GM18951 (cell line): ENCODE data around the gene ACP1.

Experiments
- POLR2A ChIP-seq: IDR thresholded peaks from 4 replicates; pipeline ENCODE4 v1.6.1; 2011; ENCODE audit warnings: mild to moderate bottlenecking; ENCODE audit not compliant: insufficient read length, insufficient read depth; ENCODE audit errors: extremely low read depth
- in situ Hi-C: fragments of 300-500 bp; cut with MboI; formaldehyde crosslinking; loops from one replicate; pipeline ENCODE4 v1.12.0; 2022; ENCODE audit warnings: low sequenced_read_pairs, mixed read lengths, inconsistent platforms; ENCODE audit not compliant: unreplicated experiment

The ACP1 gene

DNA sequence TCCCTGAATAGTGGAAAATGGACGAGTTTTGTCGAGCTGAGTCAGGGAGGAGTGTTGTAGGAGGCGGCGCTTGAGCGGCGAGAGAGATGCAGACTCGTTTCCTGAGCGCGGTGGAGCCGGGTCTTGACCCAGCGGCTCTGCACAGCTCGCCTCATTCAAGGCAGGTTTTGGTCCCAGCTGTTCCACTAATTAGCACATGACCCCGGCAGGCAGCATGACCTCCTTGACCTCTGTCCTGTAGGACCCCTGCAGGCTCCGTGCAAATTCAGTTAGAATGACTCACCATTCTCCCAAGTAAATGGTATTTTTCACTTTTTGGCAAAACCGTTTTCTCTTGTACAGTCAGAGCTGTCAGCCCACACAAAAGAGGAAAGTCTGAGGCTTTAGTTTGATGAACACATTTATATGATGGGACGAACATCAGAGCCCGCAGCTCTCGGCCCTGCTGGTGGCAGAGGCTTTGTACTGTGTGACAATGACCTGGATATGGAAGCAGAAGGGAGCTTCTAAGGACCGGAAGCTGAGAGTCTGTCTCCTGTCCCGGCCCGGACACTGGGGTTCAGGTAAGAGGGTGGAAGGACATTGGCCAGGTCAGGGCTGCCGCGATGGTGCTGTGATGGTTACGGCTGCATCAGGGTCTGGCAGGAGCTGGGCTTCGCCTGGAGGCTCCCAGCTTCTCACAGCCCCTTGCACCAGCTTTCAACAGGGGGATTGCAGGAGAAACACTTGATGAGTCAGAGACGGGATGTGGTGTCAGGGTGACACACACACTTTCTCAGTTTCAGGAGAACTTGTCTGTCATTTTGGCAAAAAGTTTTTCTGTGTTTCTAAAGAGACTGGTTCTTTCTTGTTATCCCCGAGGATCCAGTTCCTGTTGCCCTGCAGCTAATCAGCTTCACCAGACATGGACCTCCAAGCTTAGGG, 53.0 kb downstream of the ACP1 start:
- TF ChIP-seq POLR2A: no peak
- in situ Hi-C loops: no loop called here

DNA sequence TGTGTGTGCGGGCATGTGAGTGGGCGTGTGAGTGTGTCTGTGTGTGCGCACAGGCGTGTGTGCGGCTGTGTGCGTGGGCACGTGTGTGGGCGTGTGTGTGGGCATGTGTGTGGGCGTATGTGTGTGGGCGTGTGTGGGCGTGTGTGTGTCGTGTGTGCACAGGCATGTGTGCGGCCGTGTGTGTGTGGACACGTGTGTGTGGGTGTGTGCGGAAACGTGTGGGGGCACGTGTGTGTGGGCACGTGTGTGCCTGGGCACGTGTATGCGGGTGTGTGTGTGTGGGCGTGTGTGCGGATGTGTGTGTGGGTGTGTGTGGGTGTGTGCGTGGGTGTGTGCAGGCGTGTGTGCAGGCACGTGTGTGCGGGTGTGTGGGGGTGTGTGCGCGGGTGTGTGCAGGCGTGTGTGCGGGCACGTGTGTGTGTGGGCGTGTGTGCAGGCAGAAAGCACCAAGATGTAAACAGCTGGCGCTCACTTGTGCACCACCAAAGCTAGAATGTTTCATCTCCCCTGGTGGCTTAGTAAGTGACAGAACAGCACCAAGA, 54.4 kb downstream of the ACP1 start:
- no peak for TF ChIP-seq POLR2A
- in situ Hi-C loops: no loop called here

DNA sequence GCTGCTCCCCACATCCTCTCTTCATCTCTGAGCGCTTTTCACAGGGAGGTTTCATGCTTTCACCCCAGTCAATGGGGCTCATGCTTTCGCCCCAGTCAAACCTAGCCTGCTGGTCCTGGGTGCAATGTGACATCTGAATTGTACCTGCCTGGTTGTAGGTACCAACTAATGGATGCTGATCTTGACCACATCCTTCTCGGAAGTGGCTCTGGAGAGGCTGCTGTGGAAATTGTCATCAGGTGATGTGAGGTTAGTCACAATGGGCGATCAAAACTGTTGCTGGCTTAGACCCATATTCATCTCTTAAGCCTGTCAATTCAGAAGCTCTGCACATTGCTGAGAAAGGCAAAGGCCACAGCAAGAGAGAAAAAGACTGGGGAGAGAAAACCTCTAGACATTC, 55.8 kb downstream of the ACP1 start:
- in situ Hi-C loops: no loop called here
- no peak for TF ChIP-seq POLR2A

DNA sequence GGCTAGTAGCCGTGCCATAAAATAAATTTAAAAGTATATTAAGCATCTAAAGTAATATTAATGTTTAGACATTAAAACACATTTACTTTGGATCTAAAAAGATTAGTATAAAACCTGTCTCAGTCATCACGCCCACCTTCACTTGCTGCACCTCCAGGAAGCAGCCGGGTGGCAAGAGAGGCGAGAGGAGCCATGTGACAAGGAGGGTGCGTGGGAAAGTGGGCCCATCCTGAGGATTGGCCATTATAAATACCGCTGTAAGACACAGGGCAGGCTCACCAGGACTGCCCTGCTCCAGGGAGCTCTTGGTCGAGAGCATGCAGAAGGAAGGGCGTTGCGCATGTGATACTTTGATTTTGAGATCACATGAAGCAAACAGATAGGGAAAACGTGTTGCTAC, 57.6 kb downstream of the ACP1 start:
- TF ChIP-seq POLR2A: no peak
- in situ Hi-C loops: no loop called here

DNA sequence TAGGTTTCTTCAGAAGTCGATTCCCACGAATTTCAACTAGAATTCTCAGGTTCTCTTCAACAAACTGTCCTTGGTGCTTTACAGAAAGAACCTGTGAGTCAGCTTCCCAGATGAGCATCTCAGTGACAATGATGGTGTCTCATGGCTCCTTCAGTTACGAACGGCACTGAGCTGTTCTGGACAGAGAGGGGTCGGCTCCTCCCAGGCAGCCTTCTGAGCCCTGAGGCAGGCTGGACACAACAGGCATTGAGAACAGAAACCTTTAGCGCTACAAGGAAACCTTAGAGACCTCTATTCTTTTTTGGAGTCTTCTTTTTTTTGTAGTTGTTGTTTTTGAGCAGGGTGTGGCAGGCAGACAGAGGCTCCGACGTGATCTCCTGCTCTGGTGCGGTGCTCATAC, 58.3 kb downstream of the ACP1 start:
- TF ChIP-seq POLR2A: no peak
- in situ Hi-C loops: no loop called here
